ENCODE data around the gene ANKRD13D.

- no peak for TF ChIP-seq CTCF (IDR thresholded peaks at IDR 0.05)
- no peak for TF ChIP-seq POLR2A (IDR thresholded peaks at IDR 0.05)
- TF ChIP-seq EP300 (IDR thresholded peaks at IDR 0.05): no peak
- TF ChIP-seq POLR2AphosphoS5 (IDR thresholded peaks at IDR 0.05): no peak
Measured at GRCh38 chr11:67264260-67264659, 24.8 kb upstream of the ANKRD13D start.
